Immature natural killer cell (primary cell): ENCODE data around the gene SLC26A9. TPM values are rescaled to one million over a fixed set of nuclear protein-coding genes. Genes with fewer than 3 reads are reported as not detected.

Experiments used
- DNase-seq, 3 donors: peaks; one replicate each; pipeline ENCODE4 v3.0.0; 2022; ENCODE audit warnings: mixed read lengths in 1 of 3
- H3K27ac Mint-ChIP-seq, 6 donors: one replicate each; pipeline ENCODE4 v1.8.0; 2020; ENCODE audit warnings: mixed read lengths in 6 of 6, mild to moderate bottlenecking in 5 of 6, inconsistent platforms in 4 of 6, moderate library complexity in 3 of 6
- H3K27me3 Mint-ChIP-seq, 3 donors: one replicate each; pipeline ENCODE4 v1.8.0; 2020 to 2021; ENCODE audit warnings: low read depth in 3 of 3, mild to moderate bottlenecking in 3 of 3, mixed read lengths in 3 of 3, moderate library complexity in 3 of 3, inconsistent platforms in 1 of 3
- H3K36me3 Mint-ChIP-seq, 3 donors: one replicate each; pipeline ENCODE4 v1.8.0; 2020; ENCODE audit warnings: mixed read lengths in 3 of 3, inconsistent platforms in 2 of 3, mild to moderate bottlenecking in 2 of 3
- H3K4me1 Mint-ChIP-seq, 2 donors: one replicate each; pipeline ENCODE4 v1.8.0; 2020; ENCODE audit warnings: inconsistent platforms in 2 of 2, mild to moderate bottlenecking in 2 of 2, mixed read lengths in 2 of 2, moderate library complexity in 1 of 2
- H3K4me3 Mint-ChIP-seq, 5 donors: one replicate each; pipeline ENCODE4 v1.8.0; 2020; ENCODE audit warnings: mild to moderate bottlenecking in 5 of 5, mixed read lengths in 5 of 5, inconsistent platforms in 3 of 5, moderate library complexity in 3 of 5
- H3K9me3 Mint-ChIP-seq, 6 donors: one replicate each; pipeline ENCODE4 v1.8.0; 2020; ENCODE audit warnings: mild to moderate bottlenecking in 6 of 6, mixed read lengths in 6 of 6, inconsistent platforms in 4 of 6, moderate library complexity in 3 of 6
- polyA plus RNA-seq, 3 donors: library from polyadenylated mRNA; unstranded; fragments of 300-500 nt; fragmentation: Illumina TruSeq; gene quantifications; one replicate each; pipeline ENCODE4 v1.2.3, GENCODE V29; 2021

The SLC26A9 gene
- polyA plus RNA-seq, 3 donors from 2014 or later = not detected

GRCh38 chr1:205949753-205950152 is 6.5 kb upstream of the SLC26A9 start:
- H3K4me3 Mint-ChIP-seq = no peak overlapping the region
- H3K27me3 Mint-ChIP-seq = peaks cover 2 to 9% (median 5%) of the 10 kb centered on the region in 3 donors
- H3K9me3 Mint-ChIP-seq = no peaks in the 10 kb centered on the region
- DNase-seq = no peak
- H3K36me3 Mint-ChIP-seq = no peaks in the 10 kb centered on the region
- no peaks in the 10 kb centered on the region for H3K4me1 Mint-ChIP-seq
- no peak overlapping the region for H3K27ac Mint-ChIP-seq

GRCh38 chr1:205948886-205949285 is 5.6 kb upstream of the SLC26A9 start:
- Mint-ChIP-seq H3K27ac (no peak overlapping the region), H3K9me3 (no peaks in the 10 kb centered on the region), H3K36me3 (no peaks in the 10 kb centered on the region), H3K4me3 (no peak overlapping the region), H3K27me3 (peaks cover 2 to 9% (median 5%) of the 10 kb centered on the region in 3 donors), H3K4me1 (no peaks in the 10 kb centered on the region)
- DNase-seq = no peak

GRCh38 chr1:205948039-205948438 is 4.8 kb upstream of the SLC26A9 start:
- Mint-ChIP-seq H3K27ac (no peak overlapping the region), H3K9me3 (no peaks in the 10 kb centered on the region), H3K4me1 (no peaks in the 10 kb centered on the region), H3K36me3 (no peaks in the 10 kb centered on the region), H3K4me3 (no peak overlapping the region), H3K27me3 (peaks cover 2 to 5% (median 4%) of the 10 kb centered on the region in 3 donors)
- no peak for DNase-seq

GRCh38 chr1:205947024-205947423 is 3.8 kb upstream of the SLC26A9 start:
- Mint-ChIP-seq H3K4me3 (no peak overlapping the region), H3K27ac (no peak overlapping the region), H3K4me1 (no peaks in the 10 kb centered on the region), H3K36me3 (no peaks in the 10 kb centered on the region), H3K9me3 (no peaks in the 10 kb centered on the region), H3K27me3 (peaks cover 2 to 7% (median 5%) of the 10 kb centered on the region in 3 donors)
- DNase-seq = no peak

DNA sequence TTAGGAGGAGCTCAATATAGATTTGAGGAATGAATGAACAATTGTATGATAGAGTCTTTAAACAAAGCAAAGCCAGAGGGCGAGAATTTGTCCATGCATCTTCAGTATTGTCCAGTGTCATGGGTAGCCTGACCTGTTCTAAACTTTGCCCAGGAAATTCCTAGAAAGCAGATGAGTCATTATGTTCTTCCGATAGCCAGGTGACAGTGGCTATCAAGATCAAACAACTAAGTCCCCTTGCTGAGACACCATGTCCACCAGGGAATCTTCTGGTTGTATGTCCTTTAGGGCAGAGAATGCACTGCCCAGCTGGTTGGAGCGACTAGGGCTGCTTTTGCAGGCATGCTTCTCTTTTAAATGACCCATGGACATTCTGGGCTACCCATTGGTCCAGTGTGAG is 1.8 kb upstream of the SLC26A9 start:
- H3K4me1 Mint-ChIP-seq = no peaks in the 10 kb centered on the region
- H3K4me3 Mint-ChIP-seq = no peak overlapping the region
- H3K36me3 Mint-ChIP-seq = no peaks in the 10 kb centered on the region
- no peak overlapping the region for H3K27ac Mint-ChIP-seq
- DNase-seq = no peak
- H3K9me3 Mint-ChIP-seq = no peaks in the 10 kb centered on the region
- peaks cover 6 to 13% (median 8%) of the 10 kb centered on the region in 3 donors for H3K27me3 Mint-ChIP-seq

DNA sequence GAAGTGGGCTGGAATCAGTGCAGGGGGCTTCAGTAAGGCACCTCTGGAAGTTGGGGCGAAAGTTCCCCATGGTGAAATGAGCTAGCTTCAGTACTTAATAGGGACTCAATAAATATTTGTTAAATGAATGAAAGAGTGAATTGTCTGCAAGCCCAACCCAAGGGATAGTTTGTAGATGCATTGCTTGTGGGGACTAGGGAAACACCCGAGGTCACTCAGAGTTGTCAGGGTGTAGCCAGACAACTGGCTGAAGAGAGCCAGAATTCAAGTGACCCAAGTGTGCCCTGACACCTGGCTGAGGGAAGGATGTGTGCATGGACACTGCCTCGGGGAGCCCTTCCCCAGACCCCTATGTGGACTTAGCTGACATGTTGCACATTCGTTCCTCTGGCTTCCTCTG is 1.3 kb upstream of the SLC26A9 start:
- Mint-ChIP-seq H3K36me3 (no peaks in the 10 kb centered on the region), H3K27ac (no peak overlapping the region), H3K27me3 (peaks cover 6 to 13% (median 8%) of the 10 kb centered on the region in 3 donors), H3K4me1 (no peaks in the 10 kb centered on the region), H3K4me3 (no peak overlapping the region), H3K9me3 (no peaks in the 10 kb centered on the region)
- DNase-seq = no peak

DNA sequence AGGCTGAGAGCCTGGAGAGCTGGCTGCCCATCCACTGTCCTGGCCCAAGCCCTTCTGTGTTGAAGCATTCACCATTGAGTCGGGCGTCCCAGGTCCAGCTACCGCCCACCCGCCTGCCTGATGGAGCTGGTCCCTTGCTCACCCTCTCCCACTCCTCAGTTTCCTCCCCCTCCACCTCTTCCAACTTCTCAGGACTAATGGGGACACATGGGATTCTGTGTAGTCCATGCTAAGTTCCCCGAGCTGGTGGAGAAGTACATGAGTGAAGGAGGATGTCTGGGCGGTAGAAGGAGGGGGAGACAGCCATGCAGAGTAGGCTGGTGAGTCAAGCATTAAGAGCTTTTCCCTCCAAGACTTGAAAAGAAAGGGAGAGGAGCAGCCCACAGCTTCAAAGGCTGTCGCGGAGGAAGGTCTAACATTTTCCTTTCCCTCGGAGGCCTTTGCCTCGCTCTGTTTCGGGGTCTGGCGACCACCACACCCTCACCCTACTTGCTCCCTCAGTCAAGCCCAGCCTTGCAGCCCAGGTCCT is 561 bp downstream of the SLC26A9 start:
- no peak for DNase-seq
- Mint-ChIP-seq H3K27me3 (peaks cover 6 to 16% (median 13%) of the 10 kb centered on the region in 3 donors), H3K36me3 (no peaks in the 10 kb centered on the region), H3K27ac (no peak overlapping the region), H3K4me1 (no peaks in the 10 kb centered on the region), H3K4me3 (no peak overlapping the region), H3K9me3 (no peaks in the 10 kb centered on the region)

DNA sequence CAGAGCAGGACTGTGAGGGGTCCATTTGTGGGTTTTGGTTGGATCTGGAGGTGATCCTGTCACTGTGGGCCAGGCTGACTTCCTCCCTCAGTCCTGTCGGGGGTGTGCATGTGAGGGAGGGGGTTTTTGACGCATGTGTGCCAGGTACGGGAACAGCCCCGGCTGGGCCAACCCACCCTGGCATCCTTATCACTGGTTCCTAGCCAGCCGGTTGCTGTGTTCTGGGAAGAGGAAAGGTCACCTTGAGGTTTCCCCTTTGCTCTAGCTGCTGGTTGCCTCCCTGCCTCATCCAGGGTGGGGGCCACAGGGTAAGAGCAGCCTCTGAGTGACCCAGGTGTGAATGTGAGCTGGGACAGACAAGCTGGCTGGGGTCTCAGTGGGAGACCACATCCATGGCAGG is 2.5 kb downstream of the SLC26A9 start:
- H3K27me3 Mint-ChIP-seq = peaks cover 3 to 12% (median 11%) of the 10 kb centered on the region in 3 donors
- H3K9me3 Mint-ChIP-seq = no peaks in the 10 kb centered on the region

GRCh38 chr1:205939690-205940330 is 3.4 kb downstream of the SLC26A9 start:
- Mint-ChIP-seq H3K4me3 (no peak overlapping the region), H3K36me3 (no peaks in the 10 kb centered on the region), H3K9me3 (no peaks in the 10 kb centered on the region), H3K27me3 (peaks cover 3 to 12% (median 11%) of the 10 kb centered on the region in 3 donors), H3K27ac (no peak overlapping the region), H3K4me1 (no peaks in the 10 kb centered on the region)
- no peak for DNase-seq

More for the DNA sequence above, 2.5 kb downstream of the SLC26A9 start:
- Mint-ChIP-seq H3K4me3 (no peak overlapping the region), H3K36me3 (no peaks in the 10 kb centered on the region), H3K4me1 (no peaks in the 10 kb centered on the region), H3K27ac (no peak overlapping the region)
- DNase-seq = no peak

GRCh38 chr1:205938682-205939081 is 4.6 kb downstream of the SLC26A9 start:
- no peak overlapping the region for H3K4me3 Mint-ChIP-seq
- no peaks in the 10 kb centered on the region for H3K36me3 Mint-ChIP-seq
- no peak overlapping the region for H3K27ac Mint-ChIP-seq
- no peaks in the 10 kb centered on the region for H3K9me3 Mint-ChIP-seq
- no peaks in the 10 kb centered on the region for H3K4me1 Mint-ChIP-seq
- peaks cover 5 to 12% (median 11%) of the 10 kb centered on the region in 3 donors for H3K27me3 Mint-ChIP-seq
- DNase-seq = no peak

GRCh38 chr1:205936846-205937586 is 6.2 kb downstream of the SLC26A9 start:
- Mint-ChIP-seq H3K9me3 (no peaks in the 10 kb centered on the region), H3K4me1 (no peaks in the 10 kb centered on the region), H3K27me3 (peaks cover 5 to 12% (median 12%) of the 10 kb centered on the region in 3 donors), H3K4me3 (no peak overlapping the region), H3K27ac (no peak overlapping the region), H3K36me3 (no peaks in the 10 kb centered on the region)
- no peak for DNase-seq

- no peaks in the 10 kb centered on the region for H3K4me1 Mint-ChIP-seq
- no peak overlapping the region for H3K4me3 Mint-ChIP-seq
- no peak overlapping the region for H3K27ac Mint-ChIP-seq
- H3K36me3 Mint-ChIP-seq = no peaks in the 10 kb centered on the region
- peaks cover 5 to 10% (median 8%) of the 10 kb centered on the region in 3 donors for H3K27me3 Mint-ChIP-seq
- no peaks in the 10 kb centered on the region for H3K9me3 Mint-ChIP-seq
- DNase-seq = no peak
These were observed 6.9 kb downstream of the SLC26A9 start for GRCh38 chr1:205936311-205936710.

GRCh38 chr1:205935869-205936268 is 7.4 kb downstream of the SLC26A9 start:
- no peaks in the 10 kb centered on the region for H3K4me1 Mint-ChIP-seq
- no peak overlapping the region for H3K27ac Mint-ChIP-seq
- DNase-seq = no peak
- H3K36me3 Mint-ChIP-seq = no peaks in the 10 kb centered on the region
- no peak overlapping the region for H3K4me3 Mint-ChIP-seq
- H3K9me3 Mint-ChIP-seq = no peaks in the 10 kb centered on the region
- peaks cover 5 to 10% (median 7%) of the 10 kb centered on the region in 3 donors for H3K27me3 Mint-ChIP-seq

GRCh38 chr1:205934788-205935187 is 8.5 kb downstream of the SLC26A9 start:
- Mint-ChIP-seq H3K27ac (no peak overlapping the region), H3K27me3 (peaks cover 2 to 10% (median 7%) of the 10 kb centered on the region in 3 donors), H3K4me1 (no peaks in the 10 kb centered on the region), H3K4me3 (no peak overlapping the region), H3K9me3 (no peaks in the 10 kb centered on the region), H3K36me3 (no peaks in the 10 kb centered on the region)
- no peak for DNase-seq
